Activated CD8-positive, alpha-beta memory T cell treated with anti-CD3 and anti-CD28 coated beads for 36 hours (primary cell): ENCODE results near the gene MTO1. TPM values are rescaled to one million over a fixed set of nuclear protein-coding genes. Genes with fewer than 3 reads are reported as not detected.
"Not testable (repeated sequence)": the region's sequence is repeated elsewhere in the genome, so short reads cannot be mapped to it uniquely, and the experiment has no call there.

Experiments
- CTCF ChIA-PET: fragments of 350-600 bp; sonication (Branson Sonifier 250); formaldehyde crosslinking; loops from one replicate; lab custom pipeline; 2021; ENCODE audit warnings: antibody characterized with exemption; lab: Charles Lee
- POLR2A ChIA-PET: fragments of 350-600 bp; sonication (Branson Sonifier 250); formaldehyde crosslinking; loops from one replicate; lab custom pipeline; 2021; ENCODE audit warnings: antibody characterized with exemption; lab: Charles Lee
- total RNA-seq, 2 experiments: library from RNA; stranded (reverse); gene quantifications; one replicate each; pipeline ENCODE4 v1.2.3, GENCODE V29; 2021

The MTO1 gene
- total RNA-seq, 2 experiments from 2014 or later = 50.7 to 54.3 TPM

DNA sequence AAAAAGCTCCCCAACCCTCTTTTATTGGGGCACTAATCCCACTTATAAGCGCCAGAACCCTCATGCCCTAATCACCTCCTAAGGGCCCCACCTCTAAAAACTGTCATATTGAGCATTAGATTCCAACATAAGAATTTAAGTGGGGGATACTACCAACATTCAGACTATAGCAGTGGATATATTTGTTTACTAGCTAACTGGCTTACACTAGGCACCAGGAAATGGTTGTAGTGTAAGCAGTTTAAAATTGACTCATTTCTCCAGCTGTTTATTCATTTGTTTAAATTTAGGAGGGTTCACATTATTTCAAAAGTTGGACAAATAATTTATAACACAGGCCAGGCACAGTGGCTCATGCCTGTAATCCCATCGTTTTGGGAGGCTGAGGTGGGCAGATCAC is 22.9 kb downstream of the MTO1 start:
- ChIA-PET CTCF (no interaction called here), POLR2A (no interaction called here)

DNA sequence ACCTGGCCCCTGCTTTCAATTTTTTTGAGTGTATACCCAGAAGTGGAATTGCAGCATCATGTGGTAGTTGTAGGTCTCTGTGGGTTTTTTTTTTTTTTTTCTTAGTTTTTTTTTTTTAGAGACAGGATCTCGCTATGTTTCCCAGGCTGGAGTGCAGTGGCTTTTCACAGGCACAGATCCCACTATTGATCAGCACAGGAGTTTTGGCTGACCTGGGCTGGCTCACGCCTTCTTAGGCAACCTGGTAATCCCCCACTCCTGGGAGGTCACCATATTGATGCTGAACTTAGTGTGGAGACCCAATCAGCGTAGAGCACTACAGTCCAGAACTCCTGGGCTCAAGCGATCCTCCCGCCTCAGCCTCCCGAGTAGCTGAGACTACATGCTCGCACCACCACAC is 25.9 kb downstream of the MTO1 start:
- POLR2A ChIA-PET = no interaction called here
- CTCF ChIA-PET = interaction anchor here (1.4 kb wide), 1 partner anchor 165 kb away, joined by 4 read pairs; no protein-coding TSS in a partner anchor

DNA sequence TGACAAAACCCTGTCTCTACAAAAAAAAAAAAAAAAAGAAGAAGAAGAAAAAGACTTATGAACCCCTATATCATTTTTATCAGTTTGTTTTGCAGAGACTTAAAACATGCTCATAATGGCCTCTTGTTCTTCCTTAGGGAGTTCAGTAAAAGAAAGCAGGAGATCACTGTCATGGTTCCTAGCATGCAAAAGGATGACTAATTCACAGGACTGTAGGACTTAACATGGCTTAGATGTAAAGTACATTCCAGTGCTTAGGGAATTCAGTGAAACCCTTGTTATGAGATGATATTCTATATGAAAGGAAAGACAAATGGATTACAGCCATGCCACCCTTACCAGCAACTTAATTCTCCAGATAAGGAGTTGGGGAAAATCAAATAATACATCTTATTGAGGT is 29.8 kb downstream of the MTO1 start:
- CTCF ChIA-PET = no interaction called here
- POLR2A ChIA-PET = no interaction called here

DNA sequence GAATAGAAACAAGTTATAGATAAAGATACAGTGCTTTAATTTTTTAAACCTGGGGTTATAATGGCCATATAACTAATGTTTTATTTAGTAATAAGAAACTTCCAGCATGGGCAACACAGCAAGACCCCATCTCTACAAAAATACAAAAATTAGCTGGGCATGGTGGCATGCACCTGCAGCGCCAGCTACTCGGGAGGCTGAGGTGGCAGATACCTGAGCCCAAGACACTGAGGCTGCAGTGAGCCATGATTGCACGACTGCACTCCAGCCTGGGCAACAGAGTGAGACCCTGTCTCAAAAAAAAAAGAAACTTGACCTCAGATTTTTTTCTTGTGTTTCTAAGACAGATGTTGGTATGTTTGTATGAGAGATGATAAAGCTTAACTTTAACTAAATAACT is 36.4 kb downstream of the MTO1 start:
- POLR2A ChIA-PET = interaction anchor here (0.6 to 0.7 kb wide), 2 partner anchors 34 to 220 kb away, joined by 3 to 5 read pairs; no protein-coding TSS in a partner anchor
- CTCF ChIA-PET = no interaction called here

DNA sequence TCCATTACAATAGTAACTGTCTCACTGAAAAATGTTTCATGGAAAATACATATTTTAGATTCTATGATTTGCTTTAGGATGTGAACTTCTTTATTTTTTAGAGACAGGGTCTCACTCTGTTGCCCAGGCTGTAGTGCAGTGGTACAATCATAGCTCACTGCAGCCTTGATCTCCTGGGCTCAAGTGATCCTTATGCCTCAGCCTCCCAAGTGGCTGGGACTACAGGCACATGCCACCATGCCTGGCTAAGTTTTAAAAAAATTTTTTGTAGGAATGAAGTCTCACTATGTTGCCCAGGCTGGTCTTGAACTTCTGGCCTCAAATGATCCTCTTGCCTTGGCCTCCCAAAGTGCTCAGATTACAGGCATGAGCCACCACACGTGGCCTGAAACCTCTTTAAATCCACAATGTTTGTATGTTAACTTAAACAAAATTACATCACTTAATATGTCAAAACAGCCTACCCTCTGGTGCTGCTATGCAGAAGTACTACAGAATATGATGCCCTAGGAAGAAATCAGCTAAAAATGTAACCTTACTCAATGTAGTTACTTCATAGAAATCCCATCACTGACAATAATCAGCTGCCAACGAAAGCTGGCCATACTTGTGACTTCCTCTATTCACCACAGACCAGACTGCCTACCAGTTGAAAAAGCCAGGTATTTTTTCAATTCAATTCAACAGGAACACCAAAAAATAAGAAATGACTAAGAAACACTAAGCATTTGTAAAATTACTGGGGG is 41.7 kb downstream of the MTO1 start:
- POLR2A ChIA-PET = interaction anchor here (0.6 kb wide), 1 partner anchor 8 kb away, joined by 4 read pairs; no protein-coding TSS in a partner anchor
- CTCF ChIA-PET = no interaction called here

DNA sequence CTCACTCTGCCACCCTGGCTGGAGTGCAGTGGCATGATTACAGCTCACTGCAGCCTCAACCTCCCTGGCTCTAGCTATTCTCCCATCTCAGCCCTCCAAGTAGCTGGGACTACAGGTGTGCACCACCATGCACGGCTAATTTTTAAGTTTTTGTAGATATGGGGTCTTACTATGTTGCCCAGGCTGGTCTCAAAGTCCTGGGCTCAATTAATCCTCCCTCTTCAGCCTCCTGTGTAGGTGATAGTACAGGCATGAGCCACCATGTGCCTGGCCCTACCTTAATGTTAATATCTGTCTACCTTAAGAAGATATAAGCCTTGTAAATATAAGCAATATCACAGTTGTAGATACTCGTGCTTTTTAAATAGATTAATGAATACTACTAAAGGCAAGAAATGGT is 42.6 kb downstream of the MTO1 start:
- POLR2A ChIA-PET = interaction anchor here (0.6 kb wide), 1 partner anchor 15 kb away, joined by 5 read pairs; no protein-coding TSS in a partner anchor
- CTCF ChIA-PET = no interaction called here

DNA sequence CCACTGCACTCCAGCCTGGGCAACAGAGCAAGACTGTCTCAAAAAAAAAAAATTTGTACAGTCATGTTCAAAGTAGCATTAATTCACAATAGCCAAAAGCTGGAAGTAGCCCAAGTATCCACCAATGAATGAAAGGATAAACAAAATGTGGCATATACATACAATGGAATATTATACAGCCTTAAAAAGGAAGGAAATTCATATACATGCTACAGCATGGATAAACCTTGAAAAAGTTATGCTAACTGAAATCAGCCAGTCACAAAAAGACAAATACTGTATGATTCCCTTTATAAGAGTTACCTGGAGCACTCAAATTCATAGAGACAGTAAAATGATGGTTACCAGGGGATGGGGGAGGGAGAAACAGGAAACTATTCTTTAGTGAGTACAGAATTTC is 43.6 kb downstream of the MTO1 start:
- CTCF ChIA-PET = no interaction called here
- POLR2A ChIA-PET = no interaction called here

DNA sequence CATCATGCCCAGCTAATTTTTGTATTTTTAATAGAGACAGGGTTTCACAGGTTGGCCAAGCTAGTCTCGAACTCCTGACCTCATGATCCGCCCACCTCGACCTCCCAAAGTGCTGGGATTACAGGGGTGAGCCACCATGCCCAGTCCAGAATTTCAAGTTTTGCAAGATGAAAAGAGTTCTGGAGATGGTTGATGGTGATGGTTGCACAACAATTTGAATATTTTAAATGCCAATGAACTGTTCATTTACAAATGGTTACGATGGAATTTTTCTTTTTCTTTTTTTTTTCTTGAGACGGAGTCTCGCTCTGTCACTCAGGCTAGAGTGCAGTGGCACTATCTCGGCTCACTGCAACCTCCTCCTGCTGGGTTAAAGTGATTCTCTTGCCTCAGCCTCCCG is 44.2 kb downstream of the MTO1 start:
- CTCF ChIA-PET, POLR2A ChIA-PET: not testable (repeated sequence)

DNA sequence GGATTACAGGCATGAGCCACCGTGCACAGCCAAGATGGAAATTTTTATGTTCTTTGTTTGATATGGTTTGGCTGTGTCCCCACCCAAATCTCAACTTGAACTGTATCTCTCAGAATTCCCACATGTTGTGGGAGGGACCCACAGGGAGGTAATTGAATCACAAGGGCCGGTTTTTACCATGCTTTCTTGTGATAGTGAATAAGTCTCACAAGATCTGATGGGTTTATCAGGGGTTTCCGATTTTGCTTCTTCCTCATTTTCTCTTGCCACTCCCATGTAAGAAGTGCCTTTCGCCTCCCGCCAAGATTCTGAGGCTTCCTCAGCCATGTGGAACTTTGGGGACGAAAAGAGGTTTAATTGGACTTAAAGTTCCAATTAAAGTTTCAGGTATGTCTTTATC is 44.7 kb downstream of the MTO1 start:
- POLR2A ChIA-PET = no interaction called here
- CTCF ChIA-PET = no interaction called here

DNA sequence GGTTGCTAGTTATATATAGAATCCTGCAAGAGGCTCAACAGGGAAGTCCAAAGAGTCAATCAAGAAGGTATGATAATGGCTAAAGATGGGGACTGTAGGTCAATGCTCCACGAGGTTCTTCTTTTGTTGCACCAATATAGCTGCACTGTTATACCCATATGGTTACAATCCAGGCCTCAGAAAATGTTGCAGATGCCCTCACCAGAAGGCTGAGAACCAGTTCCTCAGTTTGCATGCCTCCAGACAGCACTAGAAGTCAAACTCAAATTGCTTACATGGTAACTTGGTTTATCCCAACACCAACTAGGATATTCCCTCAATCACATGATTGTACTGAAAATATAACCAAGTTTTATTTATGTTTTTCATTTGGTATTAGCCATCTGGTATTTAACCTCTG is 47.2 kb downstream of the MTO1 start:
- POLR2A ChIA-PET = interaction anchor here (0.6 to 1.0 kb wide), 3 partner anchors 11 to 58 kb away, joined by 3 to 11 read pairs (median 4); no protein-coding TSS in a partner anchor
- CTCF ChIA-PET = no interaction called here

DNA sequence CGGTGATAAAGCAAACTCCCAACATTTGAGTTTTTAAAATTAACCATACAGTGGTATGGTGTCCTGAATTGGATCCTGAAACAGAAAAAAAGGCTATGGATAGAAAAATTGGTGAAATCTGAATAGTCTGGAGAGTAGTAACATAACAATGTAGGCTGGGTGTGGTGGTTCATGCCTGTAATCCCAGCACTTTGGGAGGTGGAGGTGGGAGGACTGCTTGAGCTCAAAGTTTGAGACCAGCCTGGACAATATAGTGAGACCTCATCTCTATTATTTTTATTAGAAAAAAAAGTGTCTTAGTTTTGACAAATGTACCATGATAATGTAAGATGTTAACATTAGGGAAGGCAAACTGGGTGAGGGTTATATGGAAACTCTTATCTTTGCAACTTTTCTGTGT is 48.3 kb downstream of the MTO1 start:
- POLR2A ChIA-PET = no interaction called here
- CTCF ChIA-PET = no interaction called here

DNA sequence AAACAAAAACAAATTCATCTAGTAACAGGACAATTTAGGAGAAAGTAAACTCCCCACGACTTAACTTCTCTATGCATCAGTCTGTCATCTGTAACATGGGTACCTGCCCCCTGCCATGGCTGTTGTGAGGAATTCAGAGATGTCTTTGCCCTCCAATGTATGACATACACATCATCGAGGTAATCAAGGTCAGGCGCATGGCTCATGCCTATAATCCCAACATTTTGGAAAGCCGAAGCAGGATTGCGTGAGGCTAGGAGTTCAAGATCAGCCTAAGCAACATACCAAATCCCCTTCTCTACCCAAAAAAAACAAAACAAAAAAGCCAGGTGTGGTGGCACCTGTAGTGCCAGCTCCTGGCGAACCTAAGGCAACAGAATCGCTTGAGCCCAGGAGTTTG is 50.3 kb downstream of the MTO1 start:
- CTCF ChIA-PET = interaction anchor here (2.6 kb wide), 1 partner anchor 99 kb away, joined by 8 read pairs; no protein-coding TSS in a partner anchor

DNA sequence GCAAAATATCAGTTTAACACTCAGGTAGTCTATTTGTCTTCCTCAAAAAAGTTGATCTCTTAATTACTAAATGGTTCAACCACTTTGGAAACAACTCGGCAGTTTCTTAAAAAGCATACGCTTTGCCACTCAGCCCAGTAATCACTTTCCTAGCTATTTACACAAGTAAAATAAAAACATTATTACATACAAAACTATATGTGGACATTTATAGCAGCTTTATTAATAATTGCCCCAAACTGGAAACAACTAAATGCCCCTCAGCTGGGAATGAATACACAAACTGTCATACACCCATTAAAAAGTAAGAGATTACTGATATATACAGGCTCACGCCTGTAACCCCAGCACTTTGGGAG is 51.9 kb downstream of the MTO1 start:
- POLR2A ChIA-PET = interaction anchor here (0.6 to 4.2 kb wide), 11 partner anchors 9 to 141 kb away, joined by 3 to 27 read pairs (median 5); partner anchors contain the start of genes CGAS, MTO1 and SLC17A5

More for the DNA sequence above, 50.3 kb downstream of the MTO1 start:
- POLR2A ChIA-PET = interaction anchor here (0.6 to 4.2 kb wide), 6 partner anchors 9 to 94 kb away, joined by 3 to 27 read pairs (median 4); partner anchors contain the start of genes CGAS and EEF1A1

DNA sequence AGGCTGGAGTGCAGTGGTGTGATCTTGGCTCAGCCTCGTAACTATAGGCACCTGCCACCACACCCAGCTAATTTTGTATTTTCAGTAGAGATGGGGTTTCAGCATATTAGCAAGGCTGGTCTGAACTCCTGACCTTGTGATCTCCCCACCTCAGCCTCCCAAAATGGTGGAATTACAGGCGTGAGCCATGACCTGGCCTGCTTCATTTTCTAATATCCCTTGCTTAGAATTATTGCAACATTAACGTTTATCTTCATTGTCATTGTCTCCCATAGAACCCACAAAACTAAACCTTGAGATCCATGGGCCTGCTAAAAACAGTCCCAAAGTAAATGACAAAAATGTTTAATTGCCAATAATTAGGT is 53.2 kb downstream of the MTO1 start:
- ChIA-PET POLR2A (interaction anchor here (1.2 to 4.2 kb wide), 6 partner anchors 9 to 138 kb away, joined by 3 to 27 read pairs (median 6); partner anchors contain the start of gene CGAS), CTCF (interaction anchor here (2.6 kb wide), 1 partner anchor 96 kb away, joined by 8 read pairs; no protein-coding TSS in a partner anchor)

More for the DNA sequence above, 51.9 kb downstream of the MTO1 start:
- CTCF ChIA-PET = interaction anchor here (0.9 to 2.6 kb wide), 2 partner anchors 52 to 97 kb away, joined by 3 to 8 read pairs; partner anchors contain the start of gene MTO1

DNA sequence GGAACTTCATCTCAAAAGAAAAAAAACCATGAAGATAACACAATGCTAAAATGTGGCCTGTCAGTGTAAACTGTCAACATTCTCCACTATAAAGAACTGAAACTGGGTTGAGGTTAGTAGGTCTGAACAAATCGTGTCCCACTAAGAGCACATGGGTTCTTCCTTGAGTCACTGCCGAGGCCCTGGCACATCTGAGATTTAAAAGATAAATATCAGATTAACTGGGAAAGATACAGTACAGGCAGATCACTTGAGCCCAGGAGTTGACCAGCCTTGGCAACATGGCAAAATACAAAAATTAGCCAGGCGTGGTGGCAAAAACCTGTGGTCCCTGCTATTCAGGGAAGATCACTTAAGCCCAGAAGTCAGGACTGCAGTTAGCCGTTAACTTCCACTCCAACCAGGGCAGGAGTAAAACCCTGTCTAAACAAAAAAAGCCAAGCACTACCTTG is 53.7 kb downstream of the MTO1 start:
- ChIA-PET CTCF (no interaction called here), POLR2A (interaction anchor here (1.3 to 4.2 kb wide), 6 partner anchors 8 to 138 kb away, joined by 3 to 27 read pairs (median 6); partner anchors contain the start of genes CGAS and MTO1)

DNA sequence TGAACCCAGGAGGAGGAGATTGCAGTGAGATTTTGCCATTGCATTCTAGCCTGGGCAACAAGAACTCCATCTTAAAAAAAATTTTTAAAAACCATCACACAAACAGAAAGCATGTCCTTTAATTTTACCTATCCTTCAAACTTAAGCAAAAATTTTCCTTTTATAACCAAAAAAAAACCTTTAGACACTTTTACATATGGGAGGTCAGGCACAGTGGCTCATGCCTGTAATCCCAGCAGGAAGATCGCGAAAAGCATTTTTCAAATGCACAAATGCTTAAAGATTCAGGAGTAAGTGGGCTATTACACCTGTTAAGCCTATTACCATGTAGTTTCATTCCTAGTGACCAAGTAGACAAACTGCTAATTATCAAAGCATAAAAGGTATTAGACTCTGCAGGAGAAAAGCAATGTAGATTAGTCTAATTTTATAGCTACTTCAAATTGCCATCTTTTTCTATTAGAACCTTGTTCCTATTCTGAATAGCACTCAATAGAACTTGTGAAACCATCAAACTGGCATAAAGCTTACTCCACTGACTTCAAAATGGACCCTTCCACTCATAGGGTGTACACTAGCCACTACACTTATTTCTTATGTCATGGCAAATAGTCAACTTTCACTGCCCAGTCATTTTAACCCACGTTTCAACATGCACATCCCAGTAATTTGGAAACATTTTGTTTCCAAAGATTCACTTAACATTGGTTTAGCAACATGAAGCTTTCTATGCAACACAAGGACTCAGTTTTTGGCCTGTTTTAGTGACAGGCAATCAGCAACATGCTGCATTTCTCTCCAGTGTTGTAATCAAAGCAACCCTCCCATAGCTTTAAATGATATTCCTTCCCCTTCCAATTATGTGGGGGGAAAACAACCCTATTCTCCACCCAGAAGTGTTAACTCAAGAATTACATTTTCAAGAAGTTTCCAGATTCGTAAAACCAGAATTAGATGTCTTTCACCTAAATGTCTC is 55.3 kb downstream of the MTO1 start:
- POLR2A ChIA-PET = interaction anchor here (0.5 to 2.5 kb wide), 6 partner anchors 52 to 79 kb away, joined by 3 to 10 read pairs (median 4); partner anchors contain the start of genes CGAS and MTO1
- CTCF ChIA-PET = no interaction called here

DNA sequence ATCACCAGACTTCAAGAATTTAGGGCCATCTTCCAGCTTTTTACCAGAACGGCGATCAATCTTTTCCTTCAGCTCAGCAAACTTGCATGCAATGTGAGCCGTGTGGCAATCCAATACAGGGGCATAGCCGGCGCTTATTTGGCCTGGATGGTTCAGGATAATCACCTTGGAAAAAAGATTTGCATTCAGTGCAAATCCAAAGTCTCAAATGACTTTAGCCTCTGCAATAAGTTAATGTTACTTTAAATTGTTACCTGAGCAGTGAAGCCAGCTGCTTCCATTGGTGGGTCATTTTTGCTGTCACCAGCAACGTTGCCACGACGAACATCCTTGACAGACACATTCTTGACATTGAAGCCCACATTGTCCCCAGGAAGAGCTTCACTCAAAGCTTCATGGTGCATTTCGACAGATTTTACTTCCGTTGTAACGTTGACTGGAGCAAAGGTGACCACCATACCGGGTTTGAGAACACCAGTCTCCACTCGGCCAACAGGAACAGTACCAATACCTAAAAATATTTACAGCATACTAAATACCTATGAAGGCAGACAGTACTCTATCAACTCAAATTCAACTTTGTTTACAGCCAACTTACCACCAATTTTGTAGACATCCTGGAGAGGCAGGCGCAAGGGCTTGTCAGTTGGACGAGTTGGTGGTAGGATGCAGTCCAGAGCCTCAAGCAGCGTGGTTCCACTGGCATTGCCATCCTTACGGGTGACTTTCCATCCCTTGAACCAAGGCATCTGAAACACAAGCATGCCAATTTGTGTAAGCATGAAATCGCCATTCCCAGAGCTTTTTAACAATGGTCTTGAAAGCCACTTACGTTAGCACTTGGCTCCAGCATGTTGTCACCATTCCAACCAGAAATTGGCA is 56.8 kb downstream of the MTO1 start:
- CTCF ChIA-PET = not testable (repeated sequence)
- POLR2A ChIA-PET = interaction anchor here (1.8 kb wide), 1 partner anchor 67 kb away, joined by 12 read pairs; the partner anchor contains the start of gene CGAS
